ENCODE measurements around the gene PLEKHG4B.
A peak's percentile ranks its signal among the peaks of the same experiment; 100 is the strongest.
"Not testable (repeated sequence)": the region's sequence is repeated elsewhere in the genome, so short reads cannot be mapped to it uniquely, and the experiment has no call there.

Gene PLEKHG4B

GRCh38 chr5:73181-73447, 18.9 kb upstream of the PLEKHG4B start:
- H3K27ac ChIP-seq (replicated peaks; ENCODE audit: low read length); H3K4ac ChIP-seq (ENCODE audit: low read length); H2BK12ac ChIP-seq (ENCODE audit: low read length); DNase-seq (ENCODE audit: low spot score); H2BK15ac ChIP-seq (ENCODE audit: low read length); H3K14ac ChIP-seq (ENCODE audit: low read length); H4K91ac ChIP-seq (ENCODE audit: low read depth, low read length, poor library complexity); H3K9ac ChIP-seq (ENCODE audit: low read depth, low read length, poor library complexity); H3K23ac ChIP-seq (ENCODE audit: low read depth, low read length, poor library complexity); H3K4me3 ChIP-seq (ENCODE audit: low read length in 2 of 2); H2BK120ac ChIP-seq (ENCODE audit: low read depth, low read length); H3K79me1 ChIP-seq (ENCODE audit: low read depth, low read length); H2AK5ac ChIP-seq (ENCODE audit: low read depth, low read length); H2AFZ ChIP-seq (ENCODE audit: low read length); H3K18ac ChIP-seq (ENCODE audit: low read length); H4K8ac ChIP-seq (ENCODE audit: low read depth, low read length); H2BK5ac ChIP-seq (ENCODE audit: low read length); H3K4me2 ChIP-seq (ENCODE audit: insufficient read depth, low read length, poor library complexity, severe bottlenecking); H3K27me3 ChIP-seq (ENCODE audit: control insufficient read depth in 3 of 3, insufficient read depth in 3 of 3, low read depth in 1 of 3, low read length in 3 of 3): not testable (repeated sequence)
- H3K9me3 ChIP-seq (replicated peaks in 1 of 2; ENCODE audit: control insufficient read depth in 2 of 2, insufficient read depth in 1 of 2, low read depth in 1 of 2, low read length in 2 of 2), result peaks cover 0 to 13% of the 10 kb centered on the region in 2 donors
- peaks cover 0 to 12% of the 10 kb centered on the region in 2 donors for H3K36me3 ChIP-seq (replicated peaks in 1 of 2; ENCODE audit: control insufficient read depth in 2 of 2, insufficient read depth in 2 of 2, low read length in 2 of 2)
- peaks cover 26 to 28% of the 10 kb centered on the region in 2 donors for H3K4me1 ChIP-seq (ENCODE audit: control insufficient read depth in 2 of 2, insufficient read depth in 1 of 2, low read depth in 1 of 2, low read length in 2 of 2)
- no CpG with 5 or more reads among the region's 9 CpGs for WGBS, 2 donors (ENCODE audit: extremely low coverage in 2 of 2, insufficient read length in 2 of 2, insufficient replicate concordance in 1 of 2)

DNA sequence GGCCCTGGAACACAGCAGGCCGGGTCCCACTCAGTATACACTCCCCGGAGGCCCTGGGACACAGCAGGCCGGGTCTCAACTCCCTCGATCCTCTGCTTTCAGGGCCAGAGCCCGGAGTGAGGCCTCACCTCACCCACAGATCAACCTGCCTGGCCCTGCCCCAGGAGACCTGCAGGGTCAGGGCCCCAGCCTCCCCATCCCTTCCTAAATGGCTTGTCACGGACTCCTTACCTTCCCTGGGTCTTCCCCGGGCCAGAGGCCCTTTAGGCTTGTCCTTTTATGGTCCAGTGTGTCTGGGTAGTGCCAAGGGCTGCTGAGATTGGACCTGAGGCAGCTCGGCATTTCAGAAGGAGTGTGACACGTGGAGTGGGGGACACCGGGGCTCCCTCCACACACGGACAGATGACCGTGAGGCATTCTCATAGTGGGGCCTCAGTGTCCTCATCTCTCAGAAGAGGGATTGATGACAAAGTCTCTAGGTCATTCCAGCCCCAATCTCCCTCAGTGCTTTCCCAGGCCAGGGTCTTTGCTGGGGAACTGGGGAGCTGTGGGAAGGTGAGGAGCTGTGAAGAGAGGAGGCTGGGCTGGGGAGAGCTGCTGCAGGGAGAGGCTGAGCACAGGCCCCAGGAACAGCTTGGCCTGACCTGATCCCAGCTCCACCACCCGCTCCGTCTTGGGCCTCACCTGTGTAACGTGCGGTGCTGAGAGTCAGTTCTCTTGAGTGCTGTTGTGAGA, 18.0 kb upstream of the PLEKHG4B start:
- H3K79me1 ChIP-seq (ENCODE audit: low read depth, low read length), result no peaks in the 10 kb centered on the region
- DNase-seq (ENCODE audit: low spot score), result no peak
- no peak overlapping the region for H3K23ac ChIP-seq (ENCODE audit: low read depth, low read length, poor library complexity)
- H3K27ac ChIP-seq (replicated peaks; ENCODE audit: low read length), result no peak overlapping the region
- peak overlapping the region; percentile 51 for H2BK15ac ChIP-seq (ENCODE audit: low read length)
- H3K9ac ChIP-seq (ENCODE audit: low read depth, low read length, poor library complexity), result no peak overlapping the region
- no peak overlapping the region for H3K4ac ChIP-seq (ENCODE audit: low read length)
- H4K8ac ChIP-seq (ENCODE audit: low read depth, low read length), result no peak overlapping the region
- H3K4me1 ChIP-seq (ENCODE audit: control insufficient read depth in 2 of 2, insufficient read depth in 1 of 2, low read depth in 1 of 2, low read length in 2 of 2), result peaks cover 34 to 36% of the 10 kb centered on the region in 2 donors
- no CpG with 5 or more reads among the region's 16 CpGs for WGBS, 2 donors (ENCODE audit: extremely low coverage in 2 of 2, insufficient read length in 2 of 2, insufficient replicate concordance in 1 of 2)
- no peak overlapping the region for H2AFZ ChIP-seq (ENCODE audit: low read length)
- peaks cover 0 to 12% of the 10 kb centered on the region in 2 donors for H3K36me3 ChIP-seq (replicated peaks in 1 of 2; ENCODE audit: control insufficient read depth in 2 of 2, insufficient read depth in 2 of 2, low read length in 2 of 2)
- no peaks in the 10 kb centered on the region for H3K27me3 ChIP-seq (ENCODE audit: control insufficient read depth in 3 of 3, insufficient read depth in 3 of 3, low read depth in 1 of 3, low read length in 3 of 3)
- no peak overlapping the region for H3K14ac ChIP-seq (ENCODE audit: low read length)
- H3K4me2 ChIP-seq (ENCODE audit: insufficient read depth, low read length, poor library complexity, severe bottlenecking), result no peak overlapping the region
- peak overlapping the region; percentile 10 for H2BK120ac ChIP-seq (ENCODE audit: low read depth, low read length)
- H3K4me3 ChIP-seq (ENCODE audit: low read length in 2 of 2), result no peak overlapping the region
- peak overlapping the region; percentile 29 for H3K18ac ChIP-seq (ENCODE audit: low read length)
- peak overlapping the region; percentile 34 for H2AK5ac ChIP-seq (ENCODE audit: low read depth, low read length)
- peak overlapping the region; percentile 47 for H2BK12ac ChIP-seq (ENCODE audit: low read length)
- H4K91ac ChIP-seq (ENCODE audit: low read depth, low read length, poor library complexity), result no peak overlapping the region
- H2BK5ac ChIP-seq (ENCODE audit: low read length), result peak overlapping the region; percentile 72
- peaks cover 0 to 10% of the 10 kb centered on the region in 2 donors for H3K9me3 ChIP-seq (replicated peaks in 1 of 2; ENCODE audit: control insufficient read depth in 2 of 2, insufficient read depth in 1 of 2, low read depth in 1 of 2, low read length in 2 of 2)

- no peak overlapping the region for H3K4ac ChIP-seq (ENCODE audit: low read length)
- peaks cover 39 to 41% of the 10 kb centered on the region in 2 donors for H3K4me1 ChIP-seq (ENCODE audit: control insufficient read depth in 2 of 2, insufficient read depth in 1 of 2, low read depth in 1 of 2, low read length in 2 of 2)
- H2BK120ac ChIP-seq (ENCODE audit: low read depth, low read length), result no peak overlapping the region
- H3K9ac ChIP-seq (ENCODE audit: low read depth, low read length, poor library complexity), result no peak overlapping the region
- no peak overlapping the region for H3K27ac ChIP-seq (replicated peaks; ENCODE audit: low read length)
- H4K8ac ChIP-seq (ENCODE audit: low read depth, low read length), result no peak overlapping the region
- no peak overlapping the region for H2AFZ ChIP-seq (ENCODE audit: low read length)
- H2BK15ac ChIP-seq (ENCODE audit: low read length), result peak overlapping the region; percentile 51
- H3K14ac ChIP-seq (ENCODE audit: low read length), result peak overlapping the region; percentile 40
- H3K79me1 ChIP-seq (ENCODE audit: low read depth, low read length), result no peaks in the 10 kb centered on the region
- peak overlapping the region; percentile 47 for H2BK12ac ChIP-seq (ENCODE audit: low read length)
- 100% methylated on average over 1 of the region's 15 CpGs; no CpG with 5 or more reads in 1 of the 2 donors for WGBS, 2 donors (ENCODE audit: extremely low coverage in 2 of 2, insufficient read length in 2 of 2, insufficient replicate concordance in 1 of 2)
- H3K4me2 ChIP-seq (ENCODE audit: insufficient read depth, low read length, poor library complexity, severe bottlenecking), result no peak overlapping the region
- H3K27me3 ChIP-seq (ENCODE audit: control insufficient read depth in 3 of 3, insufficient read depth in 3 of 3, low read depth in 1 of 3, low read length in 3 of 3), result no peaks in the 10 kb centered on the region
- H3K23ac ChIP-seq (ENCODE audit: low read depth, low read length, poor library complexity), result peak overlapping the region; percentile 66
- peak overlapping the region; percentile 29 for H3K18ac ChIP-seq (ENCODE audit: low read length)
- DNase-seq (ENCODE audit: low spot score), result no peak
- peaks cover 0 to 12% of the 10 kb centered on the region in 2 donors for H3K36me3 ChIP-seq (replicated peaks in 1 of 2; ENCODE audit: control insufficient read depth in 2 of 2, insufficient read depth in 2 of 2, low read length in 2 of 2)
- H3K9me3 ChIP-seq (replicated peaks in 1 of 2; ENCODE audit: control insufficient read depth in 2 of 2, insufficient read depth in 1 of 2, low read depth in 1 of 2, low read length in 2 of 2), result peaks cover 0 to 6% of the 10 kb centered on the region in 2 donors
- peak overlapping the region; percentile 34 for H2AK5ac ChIP-seq (ENCODE audit: low read depth, low read length)
- H3K4me3 ChIP-seq (ENCODE audit: low read length in 2 of 2), result no peak overlapping the region
- no peak overlapping the region for H4K91ac ChIP-seq (ENCODE audit: low read depth, low read length, poor library complexity)
- peak overlapping the region; percentile 72 for H2BK5ac ChIP-seq (ENCODE audit: low read length)
Measured at GRCh38 chr5:74503-75109, 17.4 kb upstream of the PLEKHG4B start.

All from neuronal stem cell (in vitro differentiated cells).